Neutrophil (primary cell): ENCODE results near the gene ENTPD6.

ENCODE experiments used
- H3K27ac ChIP-seq: fragments of 200-600 bp; sonication (generic); 2 replicates; pipeline ENCODE4 v1.5.1; 2016; ENCODE audit warnings: mild to moderate bottlenecking, moderate library complexity
- H3K27me3 ChIP-seq: fragments of 200-600 bp; sonication (generic); 2 replicates; pipeline ENCODE4 v1.6.0; 2016; ENCODE audit warnings: mild to moderate bottlenecking
- H3K36me3 ChIP-seq: fragments of 200-600 bp; sonication (generic); 2 replicates; pipeline ENCODE4 v1.5.1; 2017
- H3K4me1 ChIP-seq, 2 experiments: fragments of 200-600 bp in 1 of 2; sonication (generic) in 1 of 2; 1 replicate in 1 of 2; 2 replicates in 1 of 2; pipeline versions ENCODE4 v1.5.1 to v1.6.1; 2013 to 2016; ENCODE audit warnings: low read depth in 1 of 2, low read length in 1 of 2, mild to moderate bottlenecking in 1 of 2, moderate library complexity in 1 of 2; ENCODE audit not compliant: control insufficient read depth in 1 of 2, insufficient read depth in 1 of 2
- H3K4me3 ChIP-seq, 2 experiments: fragments of 200-600 bp in 1 of 2; sonication (generic) in 1 of 2; 1 replicate in 1 of 2; 2 replicates in 1 of 2; pipeline ENCODE4 v1.5.1; 2013 to 2016; ENCODE audit warnings: low read depth in 1 of 2, low read length in 1 of 2, mild to moderate bottlenecking in 1 of 2, moderate library complexity in 1 of 2
- H3K9me3 ChIP-seq: fragments of 200-600 bp; sonication (generic); 2 replicates; pipeline ENCODE4 v1.5.1; 2016
- TF ChIP-seq, protein P1 (sequence below): fragments of 200-600 bp; sonication (generic); IDR thresholded peaks from 2 replicates; pipeline ENCODE4 v1.5.1; 2016; ENCODE audit warnings: antibody characterized with exemption

Gene ENTPD6

DNA sequence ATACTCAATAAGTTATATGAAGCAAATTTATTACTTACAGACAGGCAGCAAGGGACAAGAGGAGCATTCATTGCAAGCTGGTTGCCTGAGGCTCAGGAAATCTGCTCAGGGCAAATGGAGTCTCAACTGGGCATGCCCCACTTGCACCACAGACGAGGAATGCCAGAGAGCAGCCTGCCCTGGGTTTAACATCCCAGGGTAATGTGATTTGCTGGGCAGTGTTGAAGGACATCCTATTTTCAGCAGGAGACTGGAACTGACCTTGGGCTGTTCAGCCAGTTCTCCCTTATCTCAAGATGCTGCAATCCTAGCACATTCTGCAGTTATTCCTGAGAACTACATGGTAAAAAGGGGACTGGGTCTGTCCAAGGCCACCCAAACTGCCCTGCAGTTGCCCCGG, 3.8 kb upstream of the ENTPD6 start:
- TF ChIP-seq, protein P1, sequence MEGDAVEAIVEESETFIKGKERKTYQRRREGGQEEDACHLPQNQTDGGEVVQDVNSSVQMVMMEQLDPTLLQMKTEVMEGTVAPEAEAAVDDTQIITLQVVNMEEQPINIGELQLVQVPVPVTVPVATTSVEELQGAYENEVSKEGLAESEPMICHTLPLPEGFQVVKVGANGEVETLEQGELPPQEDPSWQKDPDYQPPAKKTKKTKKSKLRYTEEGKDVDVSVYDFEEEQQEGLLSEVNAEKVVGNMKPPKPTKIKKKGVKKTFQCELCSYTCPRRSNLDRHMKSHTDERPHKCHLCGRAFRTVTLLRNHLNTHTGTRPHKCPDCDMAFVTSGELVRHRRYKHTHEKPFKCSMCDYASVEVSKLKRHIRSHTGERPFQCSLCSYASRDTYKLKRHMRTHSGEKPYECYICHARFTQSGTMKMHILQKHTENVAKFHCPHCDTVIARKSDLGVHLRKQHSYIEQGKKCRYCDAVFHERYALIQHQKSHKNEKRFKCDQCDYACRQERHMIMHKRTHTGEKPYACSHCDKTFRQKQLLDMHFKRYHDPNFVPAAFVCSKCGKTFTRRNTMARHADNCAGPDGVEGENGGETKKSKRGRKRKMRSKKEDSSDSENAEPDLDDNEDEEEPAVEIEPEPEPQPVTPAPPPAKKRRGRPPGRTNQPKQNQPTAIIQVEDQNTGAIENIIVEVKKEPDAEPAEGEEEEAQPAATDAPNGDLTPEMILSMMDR = no peak
- no peak overlapping the region for H3K4me3 ChIP-seq
- peaks cover 58% of the 10 kb centered on the region for H3K27me3 ChIP-seq
- H3K9me3 ChIP-seq = no peaks in the 10 kb centered on the region
- H3K27ac ChIP-seq = no peak overlapping the region
- H3K36me3 ChIP-seq = no peaks in the 10 kb centered on the region
- H3K4me1 ChIP-seq = peaks cover 9 to 14% of the 10 kb centered on the region in 2 experiments

DNA sequence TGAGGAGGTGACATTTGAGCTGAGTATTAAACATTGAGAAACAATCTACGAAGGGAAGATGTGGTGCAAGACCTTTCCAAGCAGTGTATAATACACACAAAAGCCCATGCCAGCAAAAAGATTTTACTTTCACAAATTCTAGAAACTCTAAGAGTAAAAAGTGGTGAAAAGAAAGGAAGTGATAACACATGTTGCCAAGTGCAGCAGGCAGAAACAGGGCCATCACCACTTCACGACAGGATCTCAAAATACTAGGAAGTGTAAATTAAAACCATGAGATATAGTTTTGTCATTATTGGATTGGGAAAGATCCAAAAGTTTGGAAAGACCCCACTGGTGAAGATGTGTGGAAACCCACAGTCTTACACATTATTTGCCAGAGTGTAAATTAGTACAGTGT, 1.7 kb upstream of the ENTPD6 start:
- TF ChIP-seq, protein P1 = no peak
- H3K4me1 ChIP-seq = peaks cover 10 to 14% of the 10 kb centered on the region in 2 experiments
- no peak overlapping the region for H3K27ac ChIP-seq
- peaks cover 48% of the 10 kb centered on the region for H3K27me3 ChIP-seq
- no peak overlapping the region for H3K4me3 ChIP-seq
- H3K36me3 ChIP-seq = no peaks in the 10 kb centered on the region
- H3K9me3 ChIP-seq = no peaks in the 10 kb centered on the region

DNA sequence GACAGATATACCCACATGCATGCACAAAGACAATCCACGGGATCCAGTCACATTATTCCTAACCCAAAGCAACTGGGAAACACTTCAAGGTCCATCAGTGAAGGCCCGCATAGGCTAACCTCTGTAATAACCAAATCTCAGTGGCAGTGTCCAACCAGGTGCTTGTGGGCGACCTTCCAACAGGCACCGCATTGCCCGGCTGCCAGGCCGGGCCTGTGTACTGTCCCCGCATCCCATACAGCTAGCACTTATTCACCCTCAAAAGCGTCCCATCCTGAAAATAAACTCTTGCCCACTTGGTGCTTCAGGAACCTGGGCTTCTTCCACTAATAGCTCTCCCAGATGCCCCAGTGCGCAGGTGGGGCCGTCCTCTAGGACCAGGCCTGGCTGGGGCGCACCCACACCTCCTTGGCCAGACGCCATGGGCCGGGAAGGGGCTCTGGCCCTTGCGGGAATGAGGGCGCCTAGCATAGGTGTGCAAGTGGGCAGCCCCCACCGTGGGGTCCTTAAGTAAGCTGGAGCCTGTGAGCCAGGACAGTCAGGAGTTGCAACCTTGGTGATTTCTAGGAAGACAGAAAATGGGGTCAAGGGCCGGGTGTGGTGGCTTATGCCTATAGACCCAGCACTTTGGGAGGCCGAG, 1.1 kb upstream of the ENTPD6 start:
- Histone ChIP-seq H3K4me3 (no peak overlapping the region), H3K27ac (no peak overlapping the region)
- TF ChIP-seq, protein P1 = no peak

GRCh38 chr20:25195962-25196785, 662 bp downstream of the ENTPD6 start:
- Histone ChIP-seq H3K4me1 (peaks cover 10 to 14% of the 10 kb centered on the region in 2 experiments), H3K4me3 (peak overlapping the region; percentile 68 to 86), H3K27ac (no peak overlapping the region), H3K36me3 (no peaks in the 10 kb centered on the region), H3K9me3 (no peaks in the 10 kb centered on the region), H3K27me3 (peaks cover 28% of the 10 kb centered on the region)
- TF ChIP-seq, protein P1 = no peak

More for the DNA sequence above, 1.1 kb upstream of the ENTPD6 start:
- peaks cover 10 to 14% of the 10 kb centered on the region in 2 experiments for H3K4me1 ChIP-seq
- H3K27me3 ChIP-seq = peaks cover 43% of the 10 kb centered on the region
- H3K36me3 ChIP-seq = no peaks in the 10 kb centered on the region
- no peaks in the 10 kb centered on the region for H3K9me3 ChIP-seq

DNA sequence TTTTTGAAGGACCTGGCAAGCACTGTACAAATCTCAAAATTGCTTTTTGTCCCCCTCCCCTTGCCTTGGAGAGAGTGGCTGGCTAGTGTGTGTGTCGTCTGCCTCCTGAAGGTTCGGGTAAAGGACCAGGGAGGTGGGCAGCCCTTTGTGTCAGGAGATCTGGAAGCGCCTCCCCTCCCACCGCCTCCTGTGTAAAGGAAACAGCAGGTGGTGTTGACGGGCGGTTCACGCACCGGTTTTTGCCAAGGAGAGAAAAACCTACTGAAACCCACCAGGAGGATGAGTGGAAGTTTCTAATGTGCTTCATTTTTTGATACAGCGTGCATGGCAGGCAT, 1.2 kb downstream of the ENTPD6 start:
- Histone ChIP-seq H3K4me1 (peaks cover 10 to 14% of the 10 kb centered on the region in 2 experiments), H3K9me3 (no peaks in the 10 kb centered on the region), H3K27me3 (peaks cover 23% of the 10 kb centered on the region), H3K36me3 (no peaks in the 10 kb centered on the region), H3K27ac (no peak overlapping the region), H3K4me3 (peak overlapping the region; percentile 68 to 86)
- TF ChIP-seq, protein P1 = no peak
